Measurements from ENCODE around the gene IL4I1. TPM values are rescaled to one million over a fixed set of nuclear protein-coding genes. Genes with fewer than 3 reads are reported as not detected.

Gene IL4I1
- total and polyA plus RNA-seq, 2 experiments from 2014 or later, result not detected

GRCh38 chr19:49869009-49869483, 27.6 kb downstream of the IL4I1 start:
- peaks cover under 1% of the 10 kb centered on the region for H3K36me3 ChIP-seq

GRCh38 chr19:49866933-49867782, 29.5 kb downstream of the IL4I1 start, which contains the start of gene PNKP:
Gene PNKP, minus strand, starts transcription at chr19:49867576. Its CDS starts 372 bp downstream, at chr19:49867204.
- TF ChIP-seq CTCF (IDR thresholded peaks at IDR 0.05; ENCODE audit: low read depth, low read length), result no peak
- H3K36me3 ChIP-seq, result peaks cover 4% of the 10 kb centered on the region

More at GRCh38 chr19:49869009-49869483, 27.6 kb downstream of the IL4I1 start:
- Histone ChIP-seq H3K4me1 (ENCODE audit: low read depth) (peaks cover 11% of the 10 kb centered on the region), H3K27me3 (no peaks in the 10 kb centered on the region), H3K27ac (peak overlapping the region; percentile 14), H3K4me3 (peak overlapping the region; percentile 23), H3K9me3 (ENCODE audit: low read depth) (no peaks in the 10 kb centered on the region)
- no peak for TF ChIP-seq CTCF (IDR thresholded peaks at IDR 0.05; ENCODE audit: low read depth, low read length)
- DNase-seq (ENCODE audit: low read depth in 1 of 2, low spot score in 1 of 2), result no peak

GRCh38 chr19:49864890-49865289, 31.8 kb downstream of the IL4I1 start:
- H3K9me3 ChIP-seq (ENCODE audit: low read depth), result no peaks in the 10 kb centered on the region
- H3K4me3 ChIP-seq, result no peak overlapping the region

More at GRCh38 chr19:49866933-49867782, 29.5 kb downstream of the IL4I1 start, which contains the start of gene PNKP:
- peak within 1 kb of the TSS; percentile 56 for H3K27ac ChIP-seq
- no peaks in the 10 kb centered on the region for H3K27me3 ChIP-seq
- peak within 1 kb of the TSS; percentile 72 for H3K4me3 ChIP-seq
- H3K4me1 ChIP-seq (ENCODE audit: low read depth), result peaks cover 18% of the 10 kb centered on the region
- DNase-seq (ENCODE audit: low read depth in 1 of 2, low spot score in 1 of 2), result peak; percentile 94 to 96
- H3K9me3 ChIP-seq (ENCODE audit: low read depth), result no peaks in the 10 kb centered on the region

GRCh38 chr19:49863935-49864320, 32.8 kb downstream of the IL4I1 start:
- Histone ChIP-seq H3K36me3 (peaks cover 18% of the 10 kb centered on the region), H3K27me3 (no peaks in the 10 kb centered on the region), H3K4me1 (ENCODE audit: low read depth) (peaks cover 23% of the 10 kb centered on the region), H3K9me3 (ENCODE audit: low read depth) (no peaks in the 10 kb centered on the region), H3K27ac (no peak overlapping the region), H3K4me3 (no peak overlapping the region)
- no peak for TF ChIP-seq CTCF (IDR thresholded peaks at IDR 0.05; ENCODE audit: low read depth, low read length)
- no peak for DNase-seq (ENCODE audit: low read depth in 1 of 2, low spot score in 1 of 2)

More at GRCh38 chr19:49864890-49865289, 31.8 kb downstream of the IL4I1 start:
- H3K36me3 ChIP-seq, result peaks cover 10% of the 10 kb centered on the region
- TF ChIP-seq CTCF (IDR thresholded peaks at IDR 0.05; ENCODE audit: low read depth, low read length), result no peak
- DNase-seq (ENCODE audit: low read depth in 1 of 2, low spot score in 1 of 2), result no peak
- H3K4me1 ChIP-seq (ENCODE audit: low read depth), result peaks cover 23% of the 10 kb centered on the region
- H3K27ac ChIP-seq, result no peak overlapping the region
- H3K27me3 ChIP-seq, result no peaks in the 10 kb centered on the region

GRCh38 chr19:49863254-49863934, 33.3 kb downstream of the IL4I1 start:
- peaks cover 23% of the 10 kb centered on the region for H3K4me1 ChIP-seq (ENCODE audit: low read depth)
- no peaks in the 10 kb centered on the region for H3K9me3 ChIP-seq (ENCODE audit: low read depth)
- peaks cover 24% of the 10 kb centered on the region for H3K36me3 ChIP-seq
- H3K27me3 ChIP-seq, result no peaks in the 10 kb centered on the region
- TF ChIP-seq CTCF (IDR thresholded peaks at IDR 0.05; ENCODE audit: low read depth, low read length), result no peak
- DNase-seq (ENCODE audit: low read depth in 1 of 2, low spot score in 1 of 2), result no peak
- peak overlapping the region; percentile 82 for H3K27ac ChIP-seq
- H3K4me3 ChIP-seq, result no peak overlapping the region
